Fibroblast of gingiva (primary cell): ENCODE data around the gene RAD51B.

Source experiments
- DNase-seq: peaks from one replicate; pipeline ENCODE4 v3.0.0-alpha.2; 2011; ENCODE audit warnings: low read depth

The RAD51B gene

DNA sequence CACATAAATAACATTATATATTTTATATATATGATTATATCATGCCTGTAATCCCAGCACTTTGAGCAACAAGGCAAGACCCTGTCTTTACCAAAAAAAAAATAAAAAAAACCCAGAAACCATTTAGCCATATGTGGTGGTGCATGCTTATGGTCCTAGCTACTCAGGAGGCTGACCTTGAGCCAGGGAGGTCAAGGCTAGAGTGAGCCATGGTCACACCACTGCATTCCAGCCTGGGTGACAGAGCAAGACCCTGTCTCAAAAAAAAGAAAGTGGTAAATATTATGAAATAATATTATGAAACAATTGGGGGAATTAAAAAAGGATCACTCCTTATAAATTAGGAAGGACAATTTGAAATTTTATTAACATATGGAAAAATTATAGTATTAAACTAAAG lies 16.0 kb downstream of the RAD51B start:
- DNase-seq = no peak

DNA sequence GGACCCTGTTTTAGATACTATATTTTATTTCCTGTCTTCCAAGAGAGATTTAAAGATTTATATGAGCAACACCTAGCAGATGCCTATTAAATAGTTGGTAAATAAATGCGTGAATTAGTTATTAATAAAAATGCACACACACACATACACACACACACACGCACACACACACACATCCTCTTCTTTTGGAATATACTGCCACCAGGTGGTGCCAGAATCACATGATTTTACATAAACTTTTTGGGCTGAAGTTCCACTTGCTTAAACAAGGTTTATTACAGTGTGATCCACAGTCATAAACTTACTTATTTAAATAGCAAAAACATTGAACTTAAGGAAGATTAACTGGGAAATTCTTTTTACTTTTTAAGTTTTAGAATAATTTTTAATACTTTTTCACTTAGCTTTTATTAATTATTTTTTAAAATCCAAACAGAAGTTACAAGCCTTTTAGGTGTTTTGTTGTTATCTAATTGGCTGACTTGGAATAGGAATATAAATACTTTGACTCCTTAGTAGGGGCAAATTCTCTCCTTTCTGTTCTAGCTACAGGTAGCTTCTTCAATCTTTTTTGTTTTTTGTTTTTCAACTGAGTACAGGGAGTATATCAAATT lies 17.5 kb downstream of the RAD51B start:
- peak; percentile 85 for DNase-seq

DNA sequence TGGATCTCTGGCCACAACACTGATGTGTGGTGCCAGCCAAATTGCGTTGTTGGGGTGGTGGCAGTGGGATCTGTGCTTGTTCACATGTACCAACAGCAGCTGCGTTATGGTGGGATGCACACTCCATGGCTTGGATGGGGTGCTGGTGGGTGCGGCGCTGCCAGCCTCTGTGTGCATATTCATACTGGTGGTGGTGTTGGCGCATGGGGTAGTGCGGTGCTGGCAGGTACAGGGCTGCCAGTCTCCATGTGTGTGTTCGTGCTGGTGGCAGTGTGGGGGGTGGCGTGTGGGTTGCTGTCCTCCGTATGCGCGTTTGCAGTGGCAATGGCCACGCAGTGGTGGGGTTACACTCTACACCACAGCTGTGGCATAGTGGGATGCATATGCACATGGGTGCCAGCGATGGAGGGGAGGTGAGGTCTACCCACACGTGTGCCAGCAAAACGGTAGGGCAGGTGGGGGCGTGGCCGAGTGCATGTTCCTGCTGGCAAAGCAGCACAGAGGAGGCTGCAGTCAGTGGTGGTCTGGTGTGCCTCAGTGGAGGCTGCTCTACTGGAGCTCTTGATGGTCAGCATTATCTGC lies 26.5 kb downstream of the RAD51B start:
- DNase-seq = no peak

DNA sequence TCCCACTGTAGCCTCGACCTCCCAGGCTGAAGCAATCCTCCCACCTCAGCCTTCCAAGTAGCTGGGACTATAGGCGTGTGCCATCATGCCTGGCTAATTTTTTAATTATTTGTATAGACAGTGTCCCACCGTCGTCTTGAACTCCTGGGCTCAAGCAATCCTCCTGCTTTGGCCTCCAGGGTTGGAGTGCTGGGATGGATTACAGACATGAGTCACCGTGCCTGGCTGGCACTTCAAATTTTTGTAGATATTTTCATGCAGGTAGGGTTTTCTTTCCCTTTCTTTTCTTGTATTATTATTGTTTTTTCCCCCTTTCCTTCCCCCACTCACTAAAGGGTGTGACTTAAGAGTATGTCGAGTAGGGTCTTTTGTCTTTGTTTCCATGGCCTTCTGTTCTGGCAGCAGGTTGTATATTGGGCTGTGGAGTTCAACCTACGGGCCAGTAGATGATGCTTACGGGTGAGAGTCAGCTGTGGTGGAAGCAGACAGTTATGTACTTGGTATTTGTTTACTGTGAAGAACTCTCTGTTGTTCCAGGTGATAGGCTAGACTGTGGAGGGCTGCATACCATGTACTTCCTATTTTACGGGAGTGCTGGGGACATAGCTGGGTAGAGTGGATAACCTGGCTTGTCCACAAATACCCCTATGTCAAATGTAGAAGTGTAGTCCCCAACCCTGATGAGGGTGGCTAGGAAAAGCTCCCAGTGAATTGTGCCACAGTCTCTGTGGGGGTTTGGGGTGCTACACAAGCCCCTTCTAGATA lies 30.7 kb downstream of the RAD51B start:
- no peak for DNase-seq

DNA sequence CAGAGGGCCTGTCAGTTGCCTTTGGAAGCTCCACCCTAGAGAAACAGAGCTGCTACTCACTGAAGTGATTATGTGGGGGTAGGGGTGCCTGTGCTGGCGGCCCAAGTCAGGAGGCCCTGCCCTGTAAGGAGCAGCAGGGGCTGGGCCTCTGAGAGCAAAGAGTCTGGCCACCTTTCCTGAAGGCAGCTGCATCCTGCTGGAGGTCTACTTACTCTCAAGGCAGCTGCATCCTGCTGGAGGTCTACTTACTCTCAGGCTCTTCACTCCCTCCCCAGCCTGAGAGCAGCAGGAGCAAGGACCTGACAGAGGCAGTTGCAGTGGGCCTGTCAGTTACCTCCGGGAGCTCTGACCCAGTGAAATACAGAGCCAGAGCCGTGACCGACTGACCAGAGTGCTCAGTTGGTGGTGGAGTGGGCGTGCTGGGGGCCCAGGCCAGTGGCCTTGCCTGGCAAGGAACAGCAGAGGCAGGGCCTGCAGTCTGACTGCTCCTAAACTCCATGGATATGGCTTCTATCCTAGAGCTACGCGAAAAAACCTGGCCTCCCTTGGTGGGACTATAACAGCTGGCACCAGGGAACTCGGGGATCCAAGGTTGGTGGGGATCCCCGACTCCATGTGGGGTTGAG lies 32.3 kb downstream of the RAD51B start:
- no peak for DNase-seq

DNA sequence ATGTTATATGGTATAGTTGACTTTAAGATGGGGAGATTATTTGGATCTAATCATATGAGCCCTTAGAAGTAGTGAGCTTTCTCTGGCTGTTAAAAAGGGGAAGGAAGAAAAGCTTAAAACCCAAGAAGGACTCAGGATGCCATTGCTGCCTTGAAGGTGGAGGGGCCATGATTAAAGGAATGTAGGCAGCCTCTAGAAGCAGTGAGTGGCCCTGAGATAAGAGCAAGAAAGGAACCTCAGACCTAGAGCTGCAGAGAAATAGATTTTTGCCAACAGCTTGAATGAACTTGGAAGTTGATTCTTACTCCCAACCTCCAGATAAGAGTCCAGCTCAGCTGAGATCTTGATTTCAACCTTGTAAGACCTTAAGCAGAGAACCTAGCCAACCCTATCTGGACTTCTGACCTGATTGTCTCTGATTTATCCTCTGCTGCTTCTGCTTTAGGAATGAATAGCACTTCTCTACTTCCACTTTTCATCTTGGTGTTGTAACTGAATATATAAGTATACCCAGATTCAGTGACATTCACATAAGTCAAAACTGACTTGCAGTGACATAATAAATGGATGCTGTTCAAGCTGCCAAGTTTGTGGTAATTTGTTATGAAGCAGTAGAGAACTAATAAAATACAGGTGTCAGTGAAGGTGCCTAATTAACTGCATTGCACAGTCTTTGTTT lies 33.5 kb downstream of the RAD51B start:
- no peak for DNase-seq

DNA sequence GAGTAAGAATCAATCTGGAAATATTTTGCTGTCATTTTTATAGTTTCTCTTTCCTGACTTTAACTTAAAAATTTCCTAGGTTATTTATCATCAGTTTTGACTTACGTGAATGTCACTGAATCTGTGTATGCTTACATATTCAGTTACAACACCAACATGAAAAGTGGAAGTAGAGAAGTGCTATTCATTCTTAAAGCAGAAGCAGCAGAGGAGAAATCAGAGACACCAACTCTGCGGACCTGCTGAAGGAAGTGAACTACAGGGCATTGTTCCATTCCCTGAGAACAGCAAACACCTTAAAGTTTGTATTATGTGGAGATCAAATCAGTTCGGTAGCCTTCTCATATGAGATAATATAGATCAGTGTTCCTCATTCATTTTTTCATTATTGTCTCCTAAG lies 34.1 kb downstream of the RAD51B start:
- DNase-seq = no peak

DNA sequence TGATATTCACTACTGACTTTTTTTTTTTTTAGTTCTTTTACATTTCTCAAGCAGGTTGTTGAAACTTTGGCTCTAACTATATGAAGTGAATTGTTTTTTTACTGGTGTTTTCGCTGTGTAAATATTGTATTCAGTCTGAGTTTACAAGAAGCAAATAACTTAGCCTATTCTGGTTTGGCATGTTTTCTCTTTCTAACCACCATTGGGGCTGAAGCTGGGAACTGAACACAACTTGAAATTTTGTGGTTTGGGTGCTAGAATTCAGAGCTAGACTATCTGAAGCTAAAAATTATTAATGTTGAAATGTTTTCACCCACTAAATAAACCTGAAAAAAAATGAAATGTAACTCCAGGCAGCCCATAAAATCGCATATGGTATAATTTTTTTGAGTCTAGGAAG lies 37.2 kb downstream of the RAD51B start:
- peak; percentile 43 for DNase-seq

DNA sequence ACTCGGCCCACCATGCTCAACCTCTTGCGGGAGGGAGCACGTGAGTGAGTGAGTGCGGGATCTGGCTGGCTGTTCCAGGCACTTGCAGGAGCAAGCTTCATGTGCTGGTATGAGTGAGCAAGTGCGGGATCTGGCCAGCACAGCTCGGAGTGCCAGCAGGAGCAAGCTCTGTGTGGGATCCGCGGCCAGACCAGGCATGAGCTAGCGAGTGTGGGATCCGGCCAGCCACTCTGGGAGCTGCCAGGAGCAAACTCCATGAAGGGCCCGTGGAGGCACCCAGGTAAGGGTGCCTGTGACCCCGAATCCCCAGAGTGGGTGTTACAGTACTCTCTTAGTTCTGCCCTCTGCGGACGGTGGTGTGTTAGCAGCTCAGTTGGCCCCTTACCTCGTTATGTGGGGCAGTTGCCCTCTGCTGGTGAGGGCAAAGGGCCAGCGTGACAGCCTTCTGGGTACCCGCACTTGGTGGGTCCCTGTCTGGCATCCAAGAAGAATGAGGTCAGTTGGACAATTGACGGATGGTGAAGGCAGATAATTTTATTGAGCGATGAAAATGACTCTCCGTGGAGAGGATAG lies 38.3 kb downstream of the RAD51B start:
- no peak for DNase-seq

DNA sequence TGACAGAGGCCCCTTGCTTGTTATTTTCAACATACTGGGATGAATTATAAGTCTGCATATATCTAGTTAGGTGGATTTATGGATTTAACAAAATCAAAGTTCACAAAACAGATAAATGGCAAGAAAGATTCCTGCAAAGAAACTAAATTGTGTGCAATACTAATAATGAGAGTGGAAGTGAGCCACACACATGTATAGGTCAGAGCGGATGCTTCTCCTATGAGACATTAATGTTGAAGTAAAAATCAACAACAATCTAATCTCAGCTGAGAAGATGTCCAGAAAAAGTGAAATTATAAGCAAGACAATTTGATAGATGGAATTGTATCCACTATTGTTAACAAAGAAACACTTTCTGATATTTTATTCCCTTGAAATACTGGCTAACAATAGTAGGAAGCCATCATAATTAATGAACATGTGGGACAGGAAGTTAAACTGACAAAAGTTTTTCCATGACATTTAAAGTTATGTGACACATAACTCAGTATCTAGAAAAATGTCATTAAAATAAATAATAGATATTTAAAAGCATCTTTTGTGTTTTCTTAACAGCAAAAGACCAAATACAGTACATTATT lies 39.7 kb downstream of the RAD51B start:
- no peak for DNase-seq

DNA sequence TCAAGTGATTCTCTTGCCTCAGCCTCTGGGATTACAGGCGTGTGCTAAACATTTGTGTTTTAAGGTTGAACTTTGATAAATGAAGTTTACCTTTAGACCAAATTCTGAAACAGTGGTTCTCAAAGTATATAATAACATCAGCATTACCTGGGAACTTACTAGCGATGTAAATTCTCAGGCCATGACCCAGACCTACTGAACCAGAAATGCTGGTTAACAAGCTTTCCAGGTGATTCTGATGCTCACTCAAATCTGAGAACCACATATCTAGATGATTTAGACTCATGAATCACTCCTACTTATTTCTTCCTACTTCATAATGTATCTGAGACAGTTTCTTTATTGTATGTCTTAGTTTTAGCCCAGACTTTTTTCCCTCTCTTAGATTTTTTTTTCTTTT lies 43.6 kb downstream of the RAD51B start:
- no peak for DNase-seq

DNA sequence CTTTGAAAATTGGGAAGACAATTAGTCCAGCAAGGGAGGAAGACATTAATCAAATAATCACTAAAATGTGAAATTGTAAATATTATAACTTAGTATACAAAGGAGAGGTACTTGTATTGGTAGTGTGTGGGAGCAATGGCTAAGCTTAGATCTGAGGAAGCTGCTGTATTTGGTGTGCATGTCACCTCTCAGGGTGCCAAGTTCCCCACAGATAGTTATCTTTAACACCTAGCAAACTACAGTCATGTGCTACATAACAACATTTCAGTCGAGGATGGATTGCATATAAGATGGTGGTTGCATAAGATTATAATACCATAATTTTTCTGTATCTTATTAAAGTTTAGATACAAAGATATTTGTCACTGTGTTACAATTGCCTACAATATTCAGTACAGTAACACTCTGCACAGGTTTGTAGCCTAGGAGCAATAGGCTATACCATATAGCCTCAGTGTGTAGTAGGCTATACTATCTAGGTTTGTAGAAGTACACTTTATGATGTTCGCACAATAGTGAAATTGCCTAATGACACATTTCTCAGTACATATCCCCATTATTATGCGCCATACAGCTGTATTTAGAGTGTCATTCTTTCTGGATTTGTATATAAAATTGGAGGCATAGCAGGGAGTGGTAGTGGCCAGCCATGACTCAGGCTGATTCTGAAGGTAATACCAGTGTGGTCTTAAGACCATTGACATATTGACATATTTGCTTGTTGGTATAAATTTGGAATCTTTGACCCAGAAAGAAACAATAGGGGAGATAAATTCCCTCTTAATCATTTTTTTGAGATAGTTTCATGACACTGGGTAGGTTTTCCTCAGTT lies 55.8 kb downstream of the RAD51B start:
- DNase-seq = no peak

DNA sequence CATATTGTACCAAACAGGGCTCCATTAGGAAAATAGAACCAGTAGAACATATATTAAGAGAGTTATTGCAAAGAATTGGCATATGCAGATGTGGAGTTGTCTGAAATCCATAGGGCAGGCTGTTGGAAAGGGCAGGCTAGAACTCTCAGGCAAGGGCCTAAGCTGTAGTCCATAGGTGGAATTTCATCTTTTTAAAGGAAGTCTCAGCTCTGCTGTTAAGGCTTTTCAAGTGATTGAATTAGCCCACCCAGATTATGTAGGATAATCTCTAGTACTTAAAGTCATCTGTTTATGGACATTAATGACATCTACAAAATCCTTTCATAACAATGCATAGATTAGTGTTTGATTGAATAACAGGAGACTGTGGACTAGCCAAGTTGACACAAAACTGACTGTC lies 59.4 kb downstream of the RAD51B start:
- no peak for DNase-seq

DNA sequence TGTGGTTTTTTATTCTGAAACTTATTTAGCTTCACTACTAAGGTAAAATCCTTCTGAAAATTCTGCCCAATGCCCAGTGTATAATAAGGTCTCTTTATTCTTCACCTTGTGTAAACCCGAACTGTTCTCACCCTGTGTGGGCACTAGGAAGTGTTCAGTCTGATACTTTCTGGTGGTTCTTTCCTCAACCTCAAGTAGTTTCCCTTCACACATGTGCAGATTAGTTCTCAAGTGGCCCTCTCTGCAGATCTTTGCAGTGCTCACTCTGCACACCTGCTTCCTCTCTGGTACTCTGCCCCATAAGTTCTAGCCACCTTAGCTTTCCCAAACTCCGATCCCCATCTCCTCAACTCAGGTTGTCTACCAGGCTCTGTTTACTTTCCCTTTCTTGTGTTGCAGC lies 61.6 kb downstream of the RAD51B start:
- no peak for DNase-seq

DNA sequence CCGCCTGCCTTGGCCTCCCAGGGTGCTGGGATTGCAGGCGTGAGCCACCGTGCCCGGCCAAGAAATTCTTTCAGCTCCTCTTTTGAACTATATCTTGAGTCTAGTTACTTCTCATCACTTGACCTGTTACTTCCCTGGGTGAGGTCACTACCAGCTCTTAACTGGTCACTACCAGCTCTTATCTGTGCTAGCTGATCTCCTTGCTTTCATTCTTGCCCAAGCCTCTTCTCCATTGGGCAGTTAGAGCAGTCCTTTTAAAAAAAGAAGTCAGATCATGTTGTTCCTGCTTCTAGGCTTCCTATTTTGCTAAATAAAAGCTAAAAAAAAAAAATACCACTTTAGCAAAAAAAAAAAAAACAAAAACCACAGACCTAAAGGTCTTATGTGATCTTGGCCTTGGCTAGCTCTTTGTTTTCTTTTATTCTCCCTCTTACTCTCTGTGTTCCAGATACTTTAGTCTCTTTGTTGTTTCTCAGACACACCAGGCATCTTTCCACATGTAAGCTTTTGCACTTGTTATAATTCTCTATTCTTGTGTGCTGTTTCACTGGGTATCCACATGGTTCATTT lies 63.5 kb downstream of the RAD51B start:
- no peak for DNase-seq

DNA sequence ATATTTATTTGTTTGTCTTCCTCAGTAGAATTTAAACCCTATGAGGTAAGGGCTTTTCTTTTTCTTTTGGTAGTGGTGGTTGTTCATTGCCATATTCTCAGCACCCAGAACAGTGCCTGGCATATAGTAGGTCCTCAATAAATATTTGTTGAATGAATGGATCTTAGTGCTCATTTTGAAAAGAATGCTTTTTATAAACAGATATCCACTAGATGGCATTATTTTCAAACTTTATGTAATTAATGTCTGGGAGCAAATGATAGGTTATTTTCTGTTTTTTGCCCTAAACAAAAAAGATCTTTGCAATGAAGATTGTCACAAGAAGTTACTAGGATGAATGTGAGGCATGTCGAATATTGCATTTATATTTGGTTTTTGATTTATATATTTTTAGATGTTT lies 64.1 kb downstream of the RAD51B start:
- peak; percentile 6 for DNase-seq

DNA sequence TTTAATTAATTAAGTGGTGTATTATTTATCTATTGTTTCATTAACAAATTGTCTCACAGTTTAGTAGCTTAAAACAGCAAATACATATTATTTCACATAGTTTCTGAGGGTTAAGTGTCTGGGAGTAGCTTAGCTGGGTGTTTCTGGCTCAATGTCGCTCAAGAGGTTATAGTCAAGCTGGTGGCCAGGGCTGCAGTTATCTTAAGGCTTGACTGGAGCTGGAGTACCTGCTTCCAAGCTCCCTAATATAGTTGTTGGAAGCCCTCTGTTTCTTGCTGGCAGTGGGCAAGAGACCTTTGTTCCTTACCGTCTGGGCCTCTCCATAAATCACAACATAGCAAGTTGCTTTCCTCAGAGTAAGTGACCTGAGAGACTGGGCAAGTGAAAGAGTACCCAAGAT lies 66.6 kb downstream of the RAD51B start:
- no peak for DNase-seq

DNA sequence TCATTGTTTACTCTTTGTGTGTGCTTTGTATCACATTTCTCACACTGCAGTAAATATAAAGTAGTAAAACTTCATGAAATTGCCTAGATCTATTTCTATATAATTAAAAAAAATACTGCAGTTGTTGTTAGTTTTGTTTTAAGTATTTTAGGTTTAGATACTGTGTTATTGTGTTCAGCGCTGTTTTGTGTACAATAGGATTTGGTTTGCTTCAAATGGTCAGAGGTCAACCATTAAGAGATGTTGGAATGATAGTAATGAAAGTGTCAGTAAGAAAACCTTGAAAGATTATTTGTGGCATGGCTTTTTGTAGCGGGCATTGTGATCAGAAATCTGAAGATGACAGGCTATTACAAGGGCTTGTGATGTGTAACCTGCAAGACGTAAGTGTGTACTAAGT lies 67.9 kb downstream of the RAD51B start:
- DNase-seq = no peak

DNA sequence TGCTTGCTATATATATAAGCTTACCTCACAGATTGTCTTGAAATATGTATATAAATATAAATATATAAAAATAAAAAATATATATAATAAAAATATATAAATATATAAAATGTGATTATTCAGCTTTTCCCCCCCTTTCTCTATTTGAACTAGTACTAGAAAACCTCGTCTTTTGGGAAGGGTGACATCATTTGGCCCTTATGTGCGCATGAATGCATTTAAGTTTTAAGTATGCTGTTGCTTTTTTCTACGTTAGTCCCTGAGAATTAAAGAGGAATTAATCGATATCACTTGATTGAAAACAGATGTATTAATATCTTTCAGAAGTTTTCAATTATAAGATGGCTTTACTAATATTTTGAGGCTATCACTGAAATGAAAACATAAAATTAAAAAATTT lies 69.9 kb downstream of the RAD51B start:
- no peak for DNase-seq

DNA sequence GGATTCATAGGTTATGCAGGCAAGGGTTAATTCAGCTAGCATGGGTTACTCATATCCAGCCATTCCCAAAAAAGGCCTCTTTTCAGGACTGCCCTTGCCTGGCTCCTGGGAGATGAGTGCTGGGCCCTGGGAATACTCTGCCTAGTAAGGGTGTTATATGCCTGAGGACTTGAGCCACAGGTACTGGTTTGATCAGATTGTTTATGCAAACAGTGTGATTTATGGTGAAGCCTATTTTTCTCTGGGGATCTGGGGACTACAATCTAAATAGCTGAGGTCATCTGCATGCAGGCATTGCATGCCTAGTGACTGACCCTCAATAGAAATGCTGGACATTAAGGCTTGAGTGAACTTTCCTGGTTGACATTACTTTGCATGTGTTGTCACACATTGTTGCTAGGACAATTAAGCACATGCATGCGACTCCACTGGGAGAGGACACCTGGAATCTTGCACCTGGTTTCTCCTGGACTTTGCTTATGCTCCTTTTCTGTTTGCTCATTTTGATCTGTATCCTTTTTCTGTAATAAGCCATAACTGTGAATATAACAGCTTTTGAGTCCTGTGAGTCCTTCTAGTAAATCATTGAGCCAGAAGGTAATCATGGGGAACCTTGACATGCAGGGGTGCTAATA lies 73.0 kb downstream of the RAD51B start:
- DNase-seq = no peak
